ENCODE data around the gene CHL1. TPM values are rescaled to one million over a fixed set of nuclear protein-coding genes. Genes with fewer than 3 reads are reported as not detected.

CHL1 gene
- total and polyA plus RNA-seq, 2 experiments from 2014 or later, result 1.4 to 1.9 TPM

DNA sequence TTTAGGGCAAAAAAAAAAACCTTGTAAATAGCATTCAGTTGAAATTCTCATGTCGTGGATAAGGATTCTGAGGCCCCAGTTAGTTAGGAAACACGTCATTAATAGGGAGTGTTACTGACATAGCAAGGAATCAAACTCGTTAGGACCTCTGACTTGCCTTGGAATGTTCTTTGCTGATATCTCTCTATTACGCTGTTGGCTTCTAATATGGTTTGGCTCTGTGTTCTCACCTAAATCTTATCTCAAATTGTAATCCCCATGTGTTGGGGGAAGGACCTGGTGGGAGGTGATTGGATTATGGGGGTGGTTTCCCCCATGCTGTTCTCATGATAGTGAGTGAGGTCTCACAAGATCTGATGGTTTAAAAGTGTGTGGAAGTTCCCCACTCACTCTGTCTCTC is 40.3 kb downstream of the CHL1 start:
- Histone ChIP-seq H3K4me3 (no peak overlapping the region), H4K20me1 (replicated peaks; ENCODE audit: insufficient read depth) (no peaks in the 10 kb centered on the region), H3K36me3 (ENCODE audit: insufficient read depth) (no peaks in the 10 kb centered on the region), H3K9me2 (ENCODE audit: insufficient read depth) (no peaks in the 10 kb centered on the region), H3F3A (replicated peaks; ENCODE audit: low read depth) (no peaks in the 10 kb centered on the region), H3K27ac (ENCODE audit: low read depth) (no peak overlapping the region), H3K79me2 (replicated peaks; ENCODE audit: insufficient read depth) (no peaks in the 10 kb centered on the region), H3K4me2 (no peak overlapping the region), H2AFZ (no peak overlapping the region), H3K4me1 (ENCODE audit: insufficient read depth) (no peaks in the 10 kb centered on the region; the same call in 1 of the 2 replicates), H3K27me3 (ENCODE audit: insufficient read depth) (no peaks in the 10 kb centered on the region)
- DNase-seq (ENCODE audit: low spot score) (no peak), ATAC-seq (no peak)
- no peak for TF ChIP-seq STAT1 (IDR thresholded peaks at IDR 0.05; ENCODE audit: unreplicated experiment)
- TF ChIP-seq, protein P1, sequence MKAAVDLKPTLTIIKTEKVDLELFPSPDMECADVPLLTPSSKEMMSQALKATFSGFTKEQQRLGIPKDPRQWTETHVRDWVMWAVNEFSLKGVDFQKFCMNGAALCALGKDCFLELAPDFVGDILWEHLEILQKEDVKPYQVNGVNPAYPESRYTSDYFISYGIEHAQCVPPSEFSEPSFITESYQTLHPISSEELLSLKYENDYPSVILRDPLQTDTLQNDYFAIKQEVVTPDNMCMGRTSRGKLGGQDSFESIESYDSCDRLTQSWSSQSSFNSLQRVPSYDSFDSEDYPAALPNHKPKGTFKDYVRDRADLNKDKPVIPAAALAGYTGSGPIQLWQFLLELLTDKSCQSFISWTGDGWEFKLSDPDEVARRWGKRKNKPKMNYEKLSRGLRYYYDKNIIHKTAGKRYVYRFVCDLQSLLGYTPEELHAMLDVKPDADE (IDR thresholded peaks at IDR 0.05), result no peak
- TF ChIP-seq, protein P2, sequence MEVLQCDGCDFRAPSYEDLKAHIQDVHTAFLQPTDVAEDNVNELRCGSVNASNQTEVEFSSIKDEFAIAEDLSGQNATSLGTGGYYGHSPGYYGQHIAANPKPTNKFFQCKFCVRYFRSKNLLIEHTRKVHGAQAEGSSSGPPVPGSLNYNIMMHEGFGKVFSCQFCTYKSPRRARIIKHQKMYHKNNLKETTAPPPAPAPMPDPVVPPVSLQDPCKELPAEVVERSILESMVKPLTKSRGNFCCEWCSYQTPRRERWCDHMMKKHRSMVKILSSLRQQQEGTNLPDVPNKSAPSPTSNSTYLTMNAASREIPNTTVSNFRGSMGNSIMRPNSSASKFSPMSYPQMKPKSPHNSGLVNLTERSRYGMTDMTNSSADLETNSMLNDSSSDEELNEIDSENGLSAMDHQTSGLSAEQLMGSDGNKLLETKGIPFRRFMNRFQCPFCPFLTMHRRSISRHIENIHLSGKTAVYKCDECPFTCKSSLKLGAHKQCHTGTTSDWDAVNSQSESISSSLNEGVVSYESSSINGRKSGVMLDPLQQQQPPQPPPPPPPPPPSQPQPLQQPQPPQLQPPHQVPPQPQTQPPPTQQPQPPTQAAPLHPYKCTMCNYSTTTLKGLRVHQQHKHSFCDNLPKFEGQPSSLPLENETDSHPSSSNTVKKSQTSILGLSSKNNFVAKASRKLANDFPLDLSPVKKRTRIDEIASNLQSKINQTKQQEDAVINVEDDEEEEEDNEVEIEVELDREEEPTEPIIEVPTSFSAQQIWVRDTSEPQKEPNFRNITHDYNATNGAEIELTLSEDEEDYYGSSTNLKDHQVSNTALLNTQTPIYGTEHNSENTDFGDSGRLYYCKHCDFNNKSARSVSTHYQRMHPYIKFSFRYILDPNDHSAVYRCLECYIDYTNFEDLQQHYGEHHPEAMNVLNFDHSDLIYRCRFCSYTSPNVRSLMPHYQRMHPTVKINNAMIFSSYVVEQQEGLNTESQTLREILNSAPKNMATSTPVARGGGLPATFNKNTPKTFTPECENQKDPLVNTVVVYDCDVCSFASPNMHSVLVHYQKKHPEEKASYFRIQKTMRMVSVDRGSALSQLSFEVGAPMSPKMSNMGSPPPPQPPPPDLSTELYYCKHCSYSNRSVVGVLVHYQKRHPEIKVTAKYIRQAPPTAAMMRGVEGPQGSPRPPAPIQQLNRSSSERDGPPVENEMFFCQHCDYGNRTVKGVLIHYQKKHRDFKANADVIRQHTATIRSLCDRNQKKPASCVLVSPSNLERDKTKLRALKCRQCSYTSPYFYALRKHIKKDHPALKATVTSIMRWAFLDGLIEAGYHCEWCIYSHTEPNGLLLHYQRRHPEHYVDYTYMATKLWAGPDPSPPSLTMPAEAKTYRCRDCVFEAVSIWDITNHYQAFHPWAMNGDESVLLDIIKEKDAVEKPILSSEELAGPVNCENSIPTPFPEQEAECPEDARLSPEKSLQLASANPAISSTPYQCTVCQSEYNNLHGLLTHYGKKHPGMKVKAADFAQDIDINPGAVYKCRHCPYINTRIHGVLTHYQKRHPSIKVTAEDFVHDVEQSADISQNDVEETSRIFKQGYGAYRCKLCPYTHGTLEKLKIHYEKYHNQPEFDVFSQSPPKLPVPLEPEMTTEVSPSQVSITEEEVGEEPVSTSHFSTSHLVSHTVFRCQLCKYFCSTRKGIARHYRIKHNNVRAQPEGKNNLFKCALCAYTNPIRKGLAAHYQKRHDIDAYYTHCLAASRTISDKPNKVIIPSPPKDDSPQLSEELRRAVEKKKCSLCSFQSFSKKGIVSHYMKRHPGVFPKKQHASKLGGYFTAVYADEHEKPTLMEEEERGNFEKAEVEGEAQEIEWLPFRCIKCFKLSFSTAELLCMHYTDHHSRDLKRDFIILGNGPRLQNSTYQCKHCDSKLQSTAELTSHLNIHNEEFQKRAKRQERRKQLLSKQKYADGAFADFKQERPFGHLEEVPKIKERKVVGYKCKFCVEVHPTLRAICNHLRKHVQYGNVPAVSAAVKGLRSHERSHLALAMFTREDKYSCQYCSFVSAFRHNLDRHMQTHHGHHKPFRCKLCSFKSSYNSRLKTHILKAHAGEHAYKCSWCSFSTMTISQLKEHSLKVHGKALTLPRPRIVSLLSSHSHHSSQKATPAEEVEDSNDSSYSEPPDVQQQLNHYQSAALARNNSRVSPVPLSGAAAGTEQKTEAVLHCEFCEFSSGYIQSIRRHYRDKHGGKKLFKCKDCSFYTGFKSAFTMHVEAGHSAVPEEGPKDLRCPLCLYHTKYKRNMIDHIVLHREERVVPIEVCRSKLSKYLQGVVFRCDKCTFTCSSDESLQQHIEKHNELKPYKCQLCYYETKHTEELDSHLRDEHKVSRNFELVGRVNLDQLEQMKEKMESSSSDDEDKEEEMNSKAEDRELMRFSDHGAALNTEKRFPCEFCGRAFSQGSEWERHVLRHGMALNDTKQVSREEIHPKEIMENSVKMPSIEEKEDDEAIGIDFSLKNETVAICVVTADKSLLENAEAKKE (CRISPR knock-in tag; IDR thresholded peaks at IDR 0.05), result no peak
- TF ChIP-seq EZH2 (IDR thresholded peaks at IDR 0.05; ENCODE audit: low read depth, unreplicated experiment), result no peak
- no peak for TF ChIP-seq ZNF331 (CRISPR knock-in tag; IDR thresholded peaks at IDR 0.05; ENCODE audit: low read depth)
- TF ChIP-seq NANOG (IDR thresholded peaks at IDR 0.05; ENCODE audit: borderline replicate concordance), result no peak
- no peak for TF ChIP-seq JUNB (IDR thresholded peaks at IDR 0.05; ENCODE audit: unreplicated experiment)
- no peak for TF ChIP-seq ZNF114 (CRISPR knock-in tag; IDR thresholded peaks at IDR 0.05)
- no peak for TF ChIP-seq EZH2phosphoT487 (IDR thresholded peaks at IDR 0.05; ENCODE audit: unreplicated experiment)
- TF ChIP-seq, protein P3, sequence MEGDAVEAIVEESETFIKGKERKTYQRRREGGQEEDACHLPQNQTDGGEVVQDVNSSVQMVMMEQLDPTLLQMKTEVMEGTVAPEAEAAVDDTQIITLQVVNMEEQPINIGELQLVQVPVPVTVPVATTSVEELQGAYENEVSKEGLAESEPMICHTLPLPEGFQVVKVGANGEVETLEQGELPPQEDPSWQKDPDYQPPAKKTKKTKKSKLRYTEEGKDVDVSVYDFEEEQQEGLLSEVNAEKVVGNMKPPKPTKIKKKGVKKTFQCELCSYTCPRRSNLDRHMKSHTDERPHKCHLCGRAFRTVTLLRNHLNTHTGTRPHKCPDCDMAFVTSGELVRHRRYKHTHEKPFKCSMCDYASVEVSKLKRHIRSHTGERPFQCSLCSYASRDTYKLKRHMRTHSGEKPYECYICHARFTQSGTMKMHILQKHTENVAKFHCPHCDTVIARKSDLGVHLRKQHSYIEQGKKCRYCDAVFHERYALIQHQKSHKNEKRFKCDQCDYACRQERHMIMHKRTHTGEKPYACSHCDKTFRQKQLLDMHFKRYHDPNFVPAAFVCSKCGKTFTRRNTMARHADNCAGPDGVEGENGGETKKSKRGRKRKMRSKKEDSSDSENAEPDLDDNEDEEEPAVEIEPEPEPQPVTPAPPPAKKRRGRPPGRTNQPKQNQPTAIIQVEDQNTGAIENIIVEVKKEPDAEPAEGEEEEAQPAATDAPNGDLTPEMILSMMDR (conservative IDR thresholded peaks at IDR 0.05; ENCODE audit: low read depth in 2 of 2), result no peak
- TF ChIP-seq POLR2AphosphoS5 (IDR thresholded peaks at IDR 0.05; ENCODE audit: low read depth), result no peak
- TF ChIP-seq, protein P4, sequence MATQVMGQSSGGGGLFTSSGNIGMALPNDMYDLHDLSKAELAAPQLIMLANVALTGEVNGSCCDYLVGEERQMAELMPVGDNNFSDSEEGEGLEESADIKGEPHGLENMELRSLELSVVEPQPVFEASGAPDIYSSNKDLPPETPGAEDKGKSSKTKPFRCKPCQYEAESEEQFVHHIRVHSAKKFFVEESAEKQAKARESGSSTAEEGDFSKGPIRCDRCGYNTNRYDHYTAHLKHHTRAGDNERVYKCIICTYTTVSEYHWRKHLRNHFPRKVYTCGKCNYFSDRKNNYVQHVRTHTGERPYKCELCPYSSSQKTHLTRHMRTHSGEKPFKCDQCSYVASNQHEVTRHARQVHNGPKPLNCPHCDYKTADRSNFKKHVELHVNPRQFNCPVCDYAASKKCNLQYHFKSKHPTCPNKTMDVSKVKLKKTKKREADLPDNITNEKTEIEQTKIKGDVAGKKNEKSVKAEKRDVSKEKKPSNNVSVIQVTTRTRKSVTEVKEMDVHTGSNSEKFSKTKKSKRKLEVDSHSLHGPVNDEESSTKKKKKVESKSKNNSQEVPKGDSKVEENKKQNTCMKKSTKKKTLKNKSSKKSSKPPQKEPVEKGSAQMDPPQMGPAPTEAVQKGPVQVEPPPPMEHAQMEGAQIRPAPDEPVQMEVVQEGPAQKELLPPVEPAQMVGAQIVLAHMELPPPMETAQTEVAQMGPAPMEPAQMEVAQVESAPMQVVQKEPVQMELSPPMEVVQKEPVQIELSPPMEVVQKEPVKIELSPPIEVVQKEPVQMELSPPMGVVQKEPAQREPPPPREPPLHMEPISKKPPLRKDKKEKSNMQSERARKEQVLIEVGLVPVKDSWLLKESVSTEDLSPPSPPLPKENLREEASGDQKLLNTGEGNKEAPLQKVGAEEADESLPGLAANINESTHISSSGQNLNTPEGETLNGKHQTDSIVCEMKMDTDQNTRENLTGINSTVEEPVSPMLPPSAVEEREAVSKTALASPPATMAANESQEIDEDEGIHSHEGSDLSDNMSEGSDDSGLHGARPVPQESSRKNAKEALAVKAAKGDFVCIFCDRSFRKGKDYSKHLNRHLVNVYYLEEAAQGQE (IDR thresholded peaks at IDR 0.05; ENCODE audit: unreplicated experiment), result no peak
- Mint-ChIP-seq H3K9me3 (peaks cover 92% of the 10 kb centered on the region), H3K27ac (no peak overlapping the region), H3K36me3 (ENCODE audit: low read depth) (peaks cover 26% of the 10 kb centered on the region; the same call in 2 of the 3 replicates), H3K27me3 (ENCODE audit: insufficient read depth, low read depth, poor library complexity) (no peaks in the 10 kb centered on the region), H3K4me3 (no peak overlapping the region), H3K4me1 (no peaks in the 10 kb centered on the region)
